OCI-LY3 (cell line): ENCODE data around the gene ZNF786.
A peak's percentile ranks its signal among the peaks of the same experiment; 100 is the strongest.

Source experiments
- H2AFZ ChIP-seq: fragments of 200-600, 300-600 bp; shearing (Covaris generic); 2 replicates; pipeline ENCODE4 v1.6.0; 2014; ENCODE audit warnings: antibody characterized with exemption, low read depth, low read length
- H3K27ac ChIP-seq: fragments of 200-600, 300-600 bp; sonication (generic); 2 replicates; pipeline ENCODE4 v1.5.1; 2014; ENCODE audit warnings: mild to moderate bottlenecking, low read length, moderate library complexity, mixed read lengths
- H3K27me3 ChIP-seq: fragments of 200-600, 300-600 bp; sonication (generic); 2 replicates; pipeline ENCODE4 v1.6.1; 2014; ENCODE audit warnings: low read depth, low read length, mixed read lengths
- H3K36me3 ChIP-seq: fragments of 200-600, 300-600 bp; sonication (generic); replicated peaks from 2 replicates; pipeline ENCODE3; 2014; ENCODE audit warnings: low read depth, low read length, mixed read lengths
- H3K4me1 ChIP-seq: fragments of 300-600, 200-600 bp; sonication (generic); 2 replicates; pipeline ENCODE4 v1.6.1; 2014; ENCODE audit warnings: low read length, mixed read lengths
- H3K4me2 ChIP-seq: fragments of 200-600, 300-600 bp; sonication (generic); 2 replicates; pipeline ENCODE4 v1.6.1; 2014; ENCODE audit warnings: low read length, mixed read lengths
- H3K4me3 ChIP-seq: fragments of 300-600, 200-600 bp; sonication (generic); 2 replicates; pipeline ENCODE4 v1.5.1; 2014; ENCODE audit warnings: antibody characterized with exemption, mild to moderate bottlenecking, low read length, moderate library complexity
- H3K79me2 ChIP-seq: fragments of 300-600, 200-600 bp; shearing (Covaris generic); 2 replicates; pipeline ENCODE4 v1.6.1; 2014; ENCODE audit warnings: mild to moderate bottlenecking, low read length, mixed read lengths
- H3K9ac ChIP-seq: fragments of 300-600, 200-600 bp; shearing (Covaris generic); 2 replicates; pipeline ENCODE4 v1.6.0; 2014; ENCODE audit warnings: mild to moderate bottlenecking, low read length, moderate library complexity
- H3K9me3 ChIP-seq: fragments of 200-600, 300-600 bp; shearing (Covaris generic); 2 replicates; pipeline ENCODE4 v1.6.1; 2014; ENCODE audit warnings: low read length, mixed read lengths; ENCODE audit not compliant: insufficient read depth
- H4K20me1 ChIP-seq: fragments of 200-600, 300-600 bp; sonication (generic); 2 replicates; pipeline ENCODE4 v1.6.1; 2016; ENCODE audit warnings: low read length, mixed read lengths; ENCODE audit not compliant: insufficient read depth
- CTCF ChIP-seq: fragments of 200-600, 300-600 bp; sonication (generic); IDR thresholded peaks from 2 replicates; pipeline ENCODE4 v1.5.1; 2014; ENCODE audit warnings: antibody characterized with exemption, low read length, low read depth
- EZH2phosphoT487 ChIP-seq: fragments of 200-600 bp; shearing (Covaris generic); IDR thresholded peaks from 2 replicates; pipeline ENCODE4 v1.6.1; 2018; ENCODE audit warnings: antibody characterized with exemption, mixed run types, low read depth

The ZNF786 gene

GRCh38 chr7:149126662-149127266 lies 36.2 kb upstream of the ZNF786 start:
- Histone ChIP-seq H3K4me2 (peak overlapping the region; percentile 99), H3K27me3 (no peaks in the 10 kb centered on the region), H4K20me1 (0 out of 2 replicates have a peak, but pooled peaks cover 2% of the 10 kb centered on the region), H3K36me3 (peaks cover 25% of the 10 kb centered on the region), H3K9ac (peak overlapping the region; percentile 95), H3K4me1 (peaks cover 11% of the 10 kb centered on the region), H3K79me2 (peaks cover 39% of the 10 kb centered on the region), H2AFZ (peak overlapping the region; percentile 43; the same call in 1 of the 2 replicates), H3K27ac (peak overlapping the region; percentile 77), H3K9me3 (peaks cover 12% of the 10 kb centered on the region), H3K4me3 (peak overlapping the region; percentile 88)
- no peak for TF ChIP-seq EZH2phosphoT487
- no peak for TF ChIP-seq CTCF

GRCh38 chr7:149125863-149126661 lies 35.5 kb upstream of the ZNF786 start, which contains the start of gene ZNF425:
Gene ZNF425, minus strand, starts transcription at chr7:149126324. Its CDS starts 111 bp downstream, at chr7:149126213.
- Histone ChIP-seq H3K4me2 (peak within 1 kb of the TSS; percentile 99), H3K27ac (peak within 1 kb of the TSS; percentile 77), H3K79me2 (peaks cover 39% of the 10 kb centered on the region), H3K36me3 (peaks cover 18% of the 10 kb centered on the region), H3K9me3 (peaks cover 10% of the 10 kb centered on the region), H3K4me1 (peaks cover 11% of the 10 kb centered on the region), H3K4me3 (peak within 1 kb of the TSS; percentile 88), H2AFZ (peak within 1 kb of the TSS; percentile 43; the same call in 1 of the 2 replicates), H3K9ac (peak within 1 kb of the TSS; percentile 95), H3K27me3 (no peaks in the 10 kb centered on the region), H4K20me1 (0 out of 2 replicates have a peak, but pooled peaks cover 2% of the 10 kb centered on the region)
- no peak for TF ChIP-seq EZH2phosphoT487
- TF ChIP-seq CTCF, result peak; percentile 81

GRCh38 chr7:149125189-149125862 lies 34.8 kb upstream of the ZNF786 start:
- peaks cover 2% of the 10 kb centered on the region; the same call in 1 of the 2 replicates for H3K9me3 ChIP-seq
- H3K4me2 ChIP-seq, result peak overlapping the region; percentile 67
- H2AFZ ChIP-seq, result no peak overlapping the region
- peak overlapping the region; percentile 88 for H3K4me3 ChIP-seq
- TF ChIP-seq CTCF (no peak), EZH2phosphoT487 (no peak)
- no peaks in the 10 kb centered on the region for H3K27me3 ChIP-seq
- peak overlapping the region; percentile 71 for H3K27ac ChIP-seq
- H3K79me2 ChIP-seq, result peaks cover 39% of the 10 kb centered on the region
- 0 out of 2 replicates have a peak, but pooled peaks cover 2% of the 10 kb centered on the region for H4K20me1 ChIP-seq
- H3K9ac ChIP-seq, result peak overlapping the region; percentile 95
- H3K4me1 ChIP-seq, result peaks cover 11% of the 10 kb centered on the region
- peaks cover 10% of the 10 kb centered on the region for H3K36me3 ChIP-seq
